Measurements from ENCODE around the gene CDH13. TPM values are rescaled to one million over a fixed set of nuclear protein-coding genes. Genes with fewer than 3 reads are reported as not detected.
A peak's percentile ranks its signal among the peaks of the same experiment; 100 is the strongest.

Gene CDH13
- total and polyA plus RNA-seq, 2 of the 8 experiments (the other 6 are each of a cell fraction or from before 2014, with no cell fraction given) = 2.3 to 2.4 TPM

DNA sequence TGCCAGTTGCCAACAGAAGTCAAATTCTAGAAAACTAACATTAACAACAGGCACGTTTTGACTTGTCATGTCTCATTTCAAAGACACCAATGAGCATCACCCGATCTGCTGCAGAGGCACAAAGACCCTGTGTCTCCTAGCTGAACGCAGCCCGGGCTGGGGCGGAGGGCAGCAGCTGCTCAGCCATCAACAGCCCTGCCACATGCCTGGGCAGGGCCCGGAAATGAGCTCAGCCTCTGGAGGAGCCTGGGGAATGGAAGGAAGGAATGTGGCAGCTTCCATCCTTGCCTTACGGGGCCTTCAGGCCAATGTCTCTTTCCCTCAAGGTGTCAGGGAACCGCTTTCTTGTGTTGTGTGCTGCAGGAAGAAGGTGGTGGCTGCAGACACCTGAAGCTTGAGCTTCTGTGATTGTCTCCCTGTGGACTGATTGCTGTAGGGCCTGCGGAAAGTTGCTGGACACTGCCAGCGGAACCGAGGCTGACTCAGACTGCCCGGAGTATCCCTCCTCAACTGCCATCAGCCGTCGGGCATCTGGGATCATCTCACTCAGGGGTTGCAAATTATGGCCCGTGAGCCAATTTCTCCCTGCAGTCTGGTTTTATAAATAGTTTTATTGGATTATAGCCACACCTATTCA, 7.3 kb downstream of the CDH13 start:
- DNase-seq (ENCODE audit: low read depth in 1 of 2, low spot score in 2 of 2) (no peak), FAIRE-seq (no peak)
- H4K91ac ChIP-seq (replicated peaks; ENCODE audit: insufficient read length, low read length) = no peak overlapping the region
- H3K23me2 ChIP-seq (ENCODE audit: low read depth, low read length) = no peaks in the 10 kb centered on the region
- 90% methylated on average over 15 of the region's 15 CpGs; no CpG with 5 or more reads in 1 of the 2 experiments for WGBS, 2 experiments (ENCODE audit: extremely low coverage in 1 of 2, insufficient coverage in 1 of 2, insufficient read length in 1 of 2, insufficient replicate concordance in 2 of 2, low coverage in 1 of 2, low lambda C conversion rate in 2 of 2, missing lambda C conversion rate in 1 of 2)
- no peak overlapping the region for H3K27ac ChIP-seq (ENCODE audit: low read depth, low read length)
- peak overlapping the region; percentile 33; the same call in 1 of the 2 replicates for H2BK12ac ChIP-seq (ENCODE audit: low read depth, low read length)
- no peak overlapping the region for H4K8ac ChIP-seq (ENCODE audit: extremely low read depth, insufficient read depth, low read length)
- no peak overlapping the region for H3K23ac ChIP-seq (ENCODE audit: insufficient read length)
- 0 out of 4 replicates have a peak, but pooled peaks cover 0 to 3% of the 10 kb centered on the region in 2 experiments for H3K9me3 ChIP-seq (ENCODE audit: insufficient read depth in 2 of 2, low read depth in 1 of 2, low read length in 1 of 2)
- H3K27me3 ChIP-seq (replicated peaks in 1 of 4; ENCODE audit: control insufficient read depth in 3 of 4, extremely low read depth in 1 of 4, insufficient read depth in 3 of 4, low read length in 3 of 4) = peaks cover 0 to under 1% (median under 1%) of the 10 kb centered on the region in 4 experiments; a peak in 2 of 7 replicates
- H3K79me1 ChIP-seq (ENCODE audit: low read depth, low read length) = no peaks in the 10 kb centered on the region
- no peak overlapping the region for H2AK5ac ChIP-seq (ENCODE audit: low read depth, low read length)
- peaks cover 0 to 7% (median 1%) of the 10 kb centered on the region in 4 experiments; a peak in 4 of 7 replicates for H3K4me1 ChIP-seq (replicated peaks in 1 of 4; ENCODE audit: control insufficient read depth in 3 of 4, insufficient read depth in 4 of 4, low read length in 3 of 4)
- no peaks in the 10 kb centered on the region for H4K20me1 ChIP-seq (replicated peaks in 1 of 2; ENCODE audit: control insufficient read depth in 1 of 2, insufficient read depth in 2 of 2, low read length in 2 of 2)
- H2BK5ac ChIP-seq (ENCODE audit: low read depth, low read length) = no peak overlapping the region
- no peak overlapping the region for H3K18ac ChIP-seq (ENCODE audit: extremely low read depth, low read length)
- no peak overlapping the region for H2BK120ac ChIP-seq (replicated peaks; ENCODE audit: low read depth, low read length)
- H3K4me2 ChIP-seq (ENCODE audit: insufficient read depth in 1 of 2, low read depth in 2 of 2, low read length in 2 of 2) = no peak overlapping the region
- H3K4ac ChIP-seq (replicated peaks; ENCODE audit: insufficient read length, low read depth, low read length) = no peak overlapping the region
- no peak overlapping the region for H3K56ac ChIP-seq (replicated peaks; ENCODE audit: insufficient read length, low read depth, low read length)
- CTCF ChIA-PET (ENCODE audit: partially characterized antibody) = interaction anchor here (0.8 to 5.4 kb wide), 6 partner anchors 10 to 370 kb away, joined by 3 to 36 read pairs (median 4); no protein-coding TSS in a partner anchor
- H2BK20ac ChIP-seq (ENCODE audit: low read length) = no peak overlapping the region
- no peaks in the 10 kb centered on the region for H3K79me2 ChIP-seq (ENCODE audit: control insufficient read depth in 1 of 2, insufficient read depth in 2 of 2, low read length in 2 of 2)
- H3K36me3 ChIP-seq (ENCODE audit: control insufficient read depth in 2 of 4, insufficient read depth in 4 of 4, low read length in 3 of 4) = no peaks in the 10 kb centered on the region
- H2AFZ ChIP-seq (ENCODE audit: low read length) = no peak overlapping the region
- H2BK15ac ChIP-seq (ENCODE audit: low read length) = peak overlapping the region; percentile 40; the same call in 1 of the 2 replicates
- no peak overlapping the region for H4K5ac ChIP-seq (ENCODE audit: insufficient read length, low read depth, low read length)
- H3K4me3 ChIP-seq (ENCODE audit: extremely low read depth in 1 of 4, insufficient read depth in 2 of 4, low read depth in 3 of 4, low read length in 4 of 4) = no peak overlapping the region
- no peak overlapping the region for H3K14ac ChIP-seq (ENCODE audit: insufficient read length)
- H3K9ac ChIP-seq (replicated peaks in 1 of 4; ENCODE audit: extremely low read depth in 1 of 4, low read depth in 3 of 4, low read length in 3 of 4) = no peak overlapping the region
- POLR2A ChIA-PET (ENCODE audit: partially characterized antibody) = interaction anchor here (1.0 kb wide), 1 partner anchor 28 kb away, joined by 3 read pairs; no protein-coding TSS in a partner anchor
- TF ChIP-seq SIN3A (conservative IDR thresholded peaks at IDR 0.05 in 1 of 2, IDR thresholded peaks at IDR 0.05 in 1 of 2; ENCODE audit: low read depth in 1 of 2, low read length in 2 of 2) = no peak
- TF ChIP-seq TEAD4 (IDR thresholded peaks at IDR 0.05; ENCODE audit: low read depth, low read length) = no peak
- no peak for TF ChIP-seq CHD2 (IDR thresholded peaks at IDR 0.05; ENCODE audit: low read length)
- no peak for TF ChIP-seq GABPA (IDR thresholded peaks at IDR 0.05; ENCODE audit: borderline replicate concordance, insufficient read depth, low read length)
